NCI-H446 (cell line): ENCODE data around the gene TM9SF2.
A peak's percentile ranks its signal among the peaks of the same experiment; 100 is the strongest.

Experiments used
- DNase-seq, 2 experiments: peaks; one replicate each; lab custom pipeline; 2025; lab: John Stamatoyannopoulos, UW

TM9SF2 gene

GRCh38 chr13:99577934-99578917, 77.0 kb downstream of the TM9SF2 start:
- peak in 1 of 2 experiments; percentile 8 for DNase-seq

GRCh38 chr13:99580500-99581268, 79.4 kb downstream of the TM9SF2 start:
- no peak for DNase-seq

- no peak for DNase-seq
These were observed 81.2 kb downstream of the TM9SF2 start for GRCh38 chr13:99582511-99582910.

- no peak for DNase-seq
These were observed 84.3 kb downstream of the TM9SF2 start for GRCh38 chr13:99585609-99586008.

- DNase-seq = no peak
These were observed 85.7 kb downstream of the TM9SF2 start for GRCh38 chr13:99587021-99587420.

- no peak for DNase-seq
These were observed 86.8 kb downstream of the TM9SF2 start for GRCh38 chr13:99587893-99588606.

GRCh38 chr13:99589575-99589974, 88.3 kb downstream of the TM9SF2 start:
- DNase-seq = no peak

GRCh38 chr13:99590519-99591011, 89.3 kb downstream of the TM9SF2 start:
- DNase-seq = no peak

- no peak for DNase-seq
These were observed 94.9 kb downstream of the TM9SF2 start for GRCh38 chr13:99596180-99596579.

- no peak for DNase-seq
These were observed 99.0 kb downstream of the TM9SF2 start for GRCh38 chr13:99600318-99600717.

- no peak for DNase-seq
These were observed 100.3 kb downstream of the TM9SF2 start for GRCh38 chr13:99601535-99601934.

- no peak for DNase-seq
These were observed 103.4 kb downstream of the TM9SF2 start for GRCh38 chr13:99604636-99605035.

GRCh38 chr13:99605420-99606323, 104.4 kb downstream of the TM9SF2 start:
- DNase-seq = peak in 1 of 2 experiments; percentile 43

GRCh38 chr13:99606324-99607066, 105.2 kb downstream of the TM9SF2 start, which contains the start of gene CLYBL:
CLYBL (plus strand) TSS chr13:99606690.
- DNase-seq = peak in 1 of 2 experiments; percentile 76

- no peak for DNase-seq
These were observed 107.1 kb downstream of the TM9SF2 start for GRCh38 chr13:99608345-99608744.

GRCh38 chr13:99610702-99611289, 109.5 kb downstream of the TM9SF2 start:
- no peak for DNase-seq
